ENCODE measurements around the gene PLXND1.

PLXND1 gene

DNA sequence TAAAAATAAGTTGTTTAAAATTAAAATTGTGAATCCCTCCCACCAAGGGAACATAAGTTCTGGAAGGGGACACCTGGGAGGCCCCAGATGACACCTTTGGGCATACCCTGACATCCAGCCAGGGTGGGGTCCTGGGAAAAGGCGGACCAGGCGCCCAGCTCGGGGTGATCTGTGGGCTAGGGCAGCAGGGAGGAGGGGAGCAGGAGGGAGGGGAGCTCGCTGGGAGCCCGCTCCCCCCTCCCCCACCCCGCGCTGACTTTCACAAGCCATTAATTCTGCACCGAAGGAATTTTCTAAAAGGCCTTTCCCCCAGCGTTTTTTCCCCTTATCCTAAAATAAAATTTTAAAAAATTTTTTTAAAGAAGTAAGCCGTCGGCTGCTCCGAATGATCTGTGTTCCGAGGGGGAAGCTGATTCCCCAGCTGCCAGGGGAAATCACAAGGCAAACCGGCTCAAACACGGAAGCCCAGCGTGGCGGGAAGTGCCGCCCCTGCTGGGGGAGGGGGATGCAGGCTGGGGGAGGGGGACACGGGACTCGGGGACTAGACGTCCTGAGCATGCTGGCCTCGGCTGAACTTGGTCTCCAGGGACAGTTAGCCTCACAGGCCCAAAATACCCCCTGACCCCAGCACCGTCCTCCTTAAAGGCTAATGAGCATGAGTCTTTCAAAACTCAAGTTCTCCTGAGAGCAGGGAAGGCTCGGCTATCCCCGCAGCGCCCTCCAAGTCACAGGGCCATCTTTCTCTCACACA lies 13.9 kb downstream of the PLXND1 start:
- no peak for DNase-seq
- Histone ChIP-seq H3K36me3 (replicated peaks) (no peaks in the 10 kb centered on the region), H3K4me3 (ENCODE audit: low read depth, low read length) (no peak overlapping the region), H3K27ac (peak overlapping the region; percentile 72), H3K27me3 (replicated peaks) (no peaks in the 10 kb centered on the region)
- TF ChIP-seq, protein P1, sequence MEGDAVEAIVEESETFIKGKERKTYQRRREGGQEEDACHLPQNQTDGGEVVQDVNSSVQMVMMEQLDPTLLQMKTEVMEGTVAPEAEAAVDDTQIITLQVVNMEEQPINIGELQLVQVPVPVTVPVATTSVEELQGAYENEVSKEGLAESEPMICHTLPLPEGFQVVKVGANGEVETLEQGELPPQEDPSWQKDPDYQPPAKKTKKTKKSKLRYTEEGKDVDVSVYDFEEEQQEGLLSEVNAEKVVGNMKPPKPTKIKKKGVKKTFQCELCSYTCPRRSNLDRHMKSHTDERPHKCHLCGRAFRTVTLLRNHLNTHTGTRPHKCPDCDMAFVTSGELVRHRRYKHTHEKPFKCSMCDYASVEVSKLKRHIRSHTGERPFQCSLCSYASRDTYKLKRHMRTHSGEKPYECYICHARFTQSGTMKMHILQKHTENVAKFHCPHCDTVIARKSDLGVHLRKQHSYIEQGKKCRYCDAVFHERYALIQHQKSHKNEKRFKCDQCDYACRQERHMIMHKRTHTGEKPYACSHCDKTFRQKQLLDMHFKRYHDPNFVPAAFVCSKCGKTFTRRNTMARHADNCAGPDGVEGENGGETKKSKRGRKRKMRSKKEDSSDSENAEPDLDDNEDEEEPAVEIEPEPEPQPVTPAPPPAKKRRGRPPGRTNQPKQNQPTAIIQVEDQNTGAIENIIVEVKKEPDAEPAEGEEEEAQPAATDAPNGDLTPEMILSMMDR (IDR thresholded peaks at IDR 0.05; ENCODE audit: low read depth, low read length, missing control alignments), result no peak
- in situ Hi-C loops (cut with HindIII; ENCODE audit: low pct_ligation_motif_present, low sequenced_read_pairs), result no loop called here

DNA sequence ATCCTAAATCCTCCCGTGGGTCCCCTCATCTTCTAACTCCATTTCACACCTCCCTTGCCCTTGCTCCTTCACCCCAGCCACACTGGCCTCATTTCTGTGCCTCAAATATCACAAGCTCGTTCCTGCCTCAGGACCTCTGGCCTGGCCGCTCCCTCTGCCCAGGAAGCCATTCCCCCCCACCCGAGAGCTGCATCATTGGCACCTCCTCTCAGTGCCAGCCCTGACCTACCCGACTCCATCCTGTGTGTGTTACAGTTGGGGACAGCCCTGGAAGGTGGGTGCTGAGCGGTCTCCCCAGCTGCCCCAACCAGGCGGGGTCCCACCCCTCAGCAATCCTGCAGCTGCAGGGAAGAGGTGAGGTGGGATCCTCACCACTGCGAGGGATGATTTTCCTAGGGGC lies 14.5 kb downstream of the PLXND1 start:
- H3K27ac ChIP-seq, result no peak overlapping the region
- no peak overlapping the region for H3K4me3 ChIP-seq (ENCODE audit: low read depth, low read length)
- in situ Hi-C loops (cut with HindIII; ENCODE audit: low pct_ligation_motif_present, low sequenced_read_pairs), result no loop called here

DNA sequence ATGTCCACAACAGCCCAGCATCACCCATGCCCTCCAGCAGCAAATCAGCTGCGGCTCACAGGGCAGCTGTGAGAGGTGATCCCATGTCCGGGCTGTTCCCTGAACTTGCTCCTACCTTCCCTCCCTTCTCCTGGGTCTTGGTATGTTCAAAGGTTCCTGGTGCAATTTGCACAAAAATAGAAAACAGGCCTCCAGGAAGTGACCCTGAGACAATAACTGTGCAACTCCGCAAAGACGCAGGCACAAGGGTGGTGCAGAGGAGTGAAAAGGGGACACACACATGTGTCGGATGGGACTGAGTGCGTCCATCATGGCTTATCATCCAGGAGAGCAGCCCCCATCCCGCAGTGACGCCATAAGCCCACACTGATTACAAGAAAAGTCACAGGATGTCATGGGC lies 16.3 kb downstream of the PLXND1 start:
- DNase-seq, result no peak
- H3K4me3 ChIP-seq (ENCODE audit: low read depth, low read length), result no peak overlapping the region
- H3K36me3 ChIP-seq (replicated peaks), result peaks cover 11% of the 10 kb centered on the region
- H3K27ac ChIP-seq, result no peak overlapping the region
- H3K27me3 ChIP-seq (replicated peaks), result no peaks in the 10 kb centered on the region
- in situ Hi-C loops (cut with HindIII; ENCODE audit: low pct_ligation_motif_present, low sequenced_read_pairs), result no loop called here
- TF ChIP-seq, protein P1 (IDR thresholded peaks at IDR 0.05; ENCODE audit: low read depth, low read length, missing control alignments), result no peak

More for the DNA sequence above, 14.5 kb downstream of the PLXND1 start:
- DNase-seq, result no peak
- H3K27me3 ChIP-seq (replicated peaks), result no peaks in the 10 kb centered on the region
- TF ChIP-seq, protein P1 (IDR thresholded peaks at IDR 0.05; ENCODE audit: low read depth, low read length, missing control alignments), result no peak
- H3K36me3 ChIP-seq (replicated peaks), result no peaks in the 10 kb centered on the region

DNA sequence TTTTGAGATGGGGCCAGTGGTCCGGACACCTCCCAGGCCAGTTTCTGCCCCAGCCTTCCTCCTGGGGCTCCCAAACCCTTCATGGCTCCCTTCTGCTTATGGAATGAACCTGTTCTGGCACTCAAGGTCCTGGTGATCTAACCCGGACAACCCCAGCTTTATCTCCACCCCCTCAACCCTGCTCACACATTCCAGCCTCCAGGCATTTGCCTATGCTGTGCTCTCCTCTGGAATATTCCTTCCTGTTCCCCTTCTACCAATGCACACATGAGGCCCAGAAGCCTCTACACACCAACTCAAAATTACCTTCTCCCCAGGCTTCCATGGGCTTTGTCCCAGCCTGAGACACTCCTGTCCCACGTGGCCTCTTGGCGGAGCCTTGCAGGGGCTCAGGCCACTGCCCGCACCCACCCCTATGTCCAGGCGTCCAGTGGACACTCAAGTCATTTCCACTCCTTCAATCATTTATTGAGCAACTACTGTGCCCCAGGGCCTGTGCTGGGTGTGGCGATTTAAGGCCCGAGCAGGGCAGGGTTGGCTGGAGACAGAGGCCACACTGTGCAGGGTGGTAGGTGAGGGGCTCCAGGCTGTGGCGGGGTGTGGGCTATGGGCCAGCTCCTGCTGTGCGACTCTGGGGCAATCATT lies 18.8 kb downstream of the PLXND1 start:
- in situ Hi-C loops (cut with HindIII; ENCODE audit: low pct_ligation_motif_present, low sequenced_read_pairs), result no loop called here
- DNase-seq, result no peak
- no peak overlapping the region for H3K27ac ChIP-seq
- no peak overlapping the region for H3K4me3 ChIP-seq (ENCODE audit: low read depth, low read length)
- H3K27me3 ChIP-seq (replicated peaks), result no peaks in the 10 kb centered on the region
- H3K36me3 ChIP-seq (replicated peaks), result peaks cover 22% of the 10 kb centered on the region
- TF ChIP-seq, protein P1 (IDR thresholded peaks at IDR 0.05; ENCODE audit: low read depth, low read length, missing control alignments), result no peak

DNA sequence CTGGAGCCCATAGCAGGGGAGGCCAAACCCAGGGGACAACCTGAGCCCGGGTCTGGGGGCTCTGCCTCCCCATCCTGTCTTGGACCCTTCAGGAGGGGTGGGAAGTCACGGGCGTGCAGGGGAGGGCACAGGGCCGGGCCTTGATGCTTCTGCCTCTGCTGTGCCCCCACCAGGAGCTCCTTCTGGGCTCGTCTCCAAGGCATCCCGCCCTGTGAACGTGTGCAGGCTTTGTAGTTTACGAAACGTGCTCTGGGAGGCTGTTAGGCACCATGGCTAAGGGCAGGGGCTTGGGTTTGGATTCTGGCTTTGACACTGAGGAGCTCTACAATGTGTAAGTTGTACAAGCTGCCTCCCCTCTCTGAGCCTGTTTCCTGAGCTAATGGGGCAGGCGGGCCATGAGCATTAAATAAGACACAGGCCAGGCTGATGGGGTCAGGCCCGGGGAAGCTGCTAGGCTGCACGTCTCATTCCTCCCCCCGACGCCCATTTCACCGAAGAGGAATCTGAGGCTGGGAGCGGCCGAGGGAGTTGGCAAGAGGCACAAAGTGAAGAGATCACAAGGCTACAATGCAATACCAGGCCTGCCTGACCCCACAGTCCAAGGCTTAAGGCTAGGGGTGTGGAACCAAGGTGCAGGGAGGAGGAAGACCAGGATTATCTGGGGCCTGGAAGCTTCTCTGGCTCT lies 19.6 kb downstream of the PLXND1 start:
- Histone ChIP-seq H3K27me3 (replicated peaks) (no peaks in the 10 kb centered on the region), H3K27ac (no peak overlapping the region), H3K36me3 (replicated peaks) (peaks cover 28% of the 10 kb centered on the region), H3K4me3 (ENCODE audit: low read depth, low read length) (no peak overlapping the region)
- in situ Hi-C loops (cut with HindIII; ENCODE audit: low pct_ligation_motif_present, low sequenced_read_pairs), result no loop called here
- TF ChIP-seq, protein P1 (IDR thresholded peaks at IDR 0.05; ENCODE audit: low read depth, low read length, missing control alignments), result no peak
- no peak for DNase-seq
